K562 (cell line): Measurements from ENCODE around the gene ANKS1B. TPM values are rescaled to one million over a fixed set of nuclear protein-coding genes. Genes with fewer than 3 reads are reported as not detected.

Experiments used
- ATAC-seq: fragments of 200-7000 bp; cut with Tn5 transposase; 3 replicates; pipeline ENCODE4 v1.9.1; 2020; ENCODE audit warnings: moderate library complexity
- BruUV-seq: library from RNA; stranded (reverse); fragments of 400-500 nt; replicated peaks from 2 replicates; lab custom pipeline; 2021; lab: Mats Ljungman, UMichigan
- CTCF ChIA-PET: fragments of 300-600 bp; formaldehyde crosslinking; extraction: SDS; loops from one replicate; lab custom pipeline; 2021; ENCODE audit warnings: low intra/inter-chr PET ratio; lab: Yijun Ruan, JAX
- POLR2A ChIA-PET: fragments of 300-600, 350-650 bp; sonication (Branson Sonifier 250); formaldehyde crosslinking; extraction: SDS; loops from one replicate; lab custom pipeline; 2021; ENCODE audit warnings: antibody characterized with exemption, inconsistent platforms; lab: Yijun Ruan, JAX
- DNase-seq, 4 experiments: peaks; one replicate each; pipeline versions ENCODE4 v3.0.0 to v3.0.0-alpha.2; 2011 to 2018; ENCODE audit warnings: low spot score in 3 of 4, mixed read lengths in 3 of 4; ENCODE audit errors: extremely low read depth in 1 of 4
- FAIRE-seq: peaks from 2 replicates; lab custom pipeline; 2011; peaks lifted over from hg19 to GRCh38; lab: Jason Lieb, UNC
- H2AFZ ChIP-seq: 2 replicates; pipeline ENCODE4 v1.6.0; 2011; ENCODE audit warnings: low read depth, low read length, control low read depth, inconsistent platforms
- H3K27ac ChIP-seq: fragments of 200-600 bp; 3 replicates; pipeline ENCODE4 v1.8.0; 2011; ENCODE audit warnings: low read depth, mild to moderate bottlenecking, control low read depth, inconsistent platforms, low read length, moderate library complexity, mixed read lengths; ENCODE audit errors: extremely low read depth
- H3K27me3 ChIP-seq, 2 experiments: fragments of 300-600 bp in 1 of 2; 2 replicates in 1 of 2; 3 replicates in 1 of 2; pipeline versions ENCODE4 v1.6.0 to v1.8.0; 2011; ENCODE audit warnings: inconsistent platforms in 2 of 2, low read length in 2 of 2, mild to moderate bottlenecking in 1 of 2, mixed read lengths in 1 of 2, moderate library complexity in 1 of 2; ENCODE audit not compliant: control insufficient read depth in 2 of 2, insufficient read depth in 2 of 2
- H3K36me3 ChIP-seq: fragments of 300-600 bp; 3 replicates; pipeline ENCODE4 v1.8.0; 2011; ENCODE audit warnings: mild to moderate bottlenecking, low read length, inconsistent platforms; ENCODE audit not compliant: control insufficient read depth, insufficient read depth
- H3K4me1 ChIP-seq, 2 experiments: fragments of 200-600 bp in 1 of 2; replicated peaks in 1 of 2; 2 replicates in 1 of 2; 3 replicates in 1 of 2; pipeline versions ENCODE4 v1.5.1 to v1.8.0; 2011; ENCODE audit warnings: inconsistent platforms in 2 of 2, low read length in 2 of 2, mild to moderate bottlenecking in 1 of 2, mixed read lengths in 1 of 2, moderate library complexity in 1 of 2; ENCODE audit not compliant: control insufficient read depth in 2 of 2, insufficient read depth in 2 of 2
- H3K4me2 ChIP-seq: 2 replicates; pipeline ENCODE4 v1.6.1; 2011; ENCODE audit warnings: low read length, control low read depth, inconsistent platforms, mixed read lengths; ENCODE audit not compliant: insufficient read depth
- H3K4me3 ChIP-seq: fragments of 200-600 bp; sonication (generic), shearing (Covaris generic); 2 replicates; pipeline ENCODE4 v1.5.1; 2016; ENCODE audit warnings: control low read depth, inconsistent platforms
- H3K79me2 ChIP-seq: fragments of 200-600 bp; 3 replicates; pipeline ENCODE4 v1.8.0; 2011; ENCODE audit warnings: low read length, inconsistent platforms; ENCODE audit not compliant: control insufficient read depth, insufficient read depth
- H3K9ac ChIP-seq, 2 experiments: 2 replicates each; pipeline versions ENCODE4 v1.6.0 to v1.6.1; 2011; ENCODE audit warnings: low read depth in 2 of 2, low read length in 2 of 2, control low read depth in 1 of 2, inconsistent platforms in 1 of 2, mild to moderate bottlenecking in 1 of 2, mixed read lengths in 1 of 2; ENCODE audit not compliant: insufficient read depth in 1 of 2
- H3K9me1 ChIP-seq: one replicate; pipeline ENCODE4 v1.6.0; 2011; ENCODE audit warnings: inconsistent platforms, mild to moderate bottlenecking, low read length, moderate library complexity; ENCODE audit not compliant: control insufficient read depth, insufficient read depth
- H3K9me3 ChIP-seq: replicated peaks from 2 replicates; pipeline ENCODE4 v1.5.1; 2011; ENCODE audit warnings: low read depth, low read length, inconsistent platforms; ENCODE audit not compliant: control insufficient read depth, insufficient read depth
- H4K20me1 ChIP-seq: replicated peaks from 2 replicates; pipeline ENCODE4 v1.6.1; 2011; ENCODE audit warnings: low read length, inconsistent platforms, mixed read lengths; ENCODE audit not compliant: control insufficient read depth, insufficient read depth
- ARNT ChIP-seq, 2 experiments: fragments of 450-650 bp; IDR thresholded peaks; 2 replicates each; pipeline ENCODE4 v1.6.1; 2016; ENCODE audit warnings: mild to moderate bottlenecking in 1 of 2
- BDP1 ChIP-seq: IDR thresholded peaks from 3 replicates; pipeline ENCODE4 v1.6.1; 2011; ENCODE audit not compliant: insufficient read length, insufficient read depth
- CEBPG ChIP-seq, 3 experiments: fragments of 200-800 bp in 1 of 3; sonication (Bioruptor generic) in 1 of 3; sonication (generic) in 1 of 3; formaldehyde crosslinking in 1 of 3; IDR thresholded peaks in 2 of 3; conservative IDR thresholded peaks in 1 of 3; 2 replicates each; pipeline versions ENCODE4 v1.6.1 to v1.8.0; 2016 to 2022; ENCODE audit warnings: missing compliant biosample characterization in 2 of 3, missing genetic modification characterization in 2 of 3, mild to moderate bottlenecking in 1 of 3, missing genetic modification reagents in 1 of 3
- DMBX1 ChIP-seq: fragments of 250-450 bp; sonication (Bioruptor Pico); IDR thresholded peaks from 2 replicates; pipeline ENCODE4 v1.8.0; 2022; ENCODE audit warnings: inconsistent platforms, mild to moderate bottlenecking, moderate library complexity, borderline replicate concordance
- EP400 ChIP-seq: fragments of 450-650 bp; IDR thresholded peaks from 2 replicates; pipeline ENCODE4 v1.6.1; 2017; ENCODE audit warnings: antibody characterized with exemption, mild to moderate bottlenecking, moderate library complexity
- ETS1 ChIP-seq: conservative IDR thresholded peaks from 2 replicates; pipeline ENCODE4 v1.6.1; 2011; ENCODE audit warnings: low read depth, mild to moderate bottlenecking, low read length; ENCODE audit not compliant: control insufficient read depth
- MBD2 ChIP-seq: sonication (generic); IDR thresholded peaks from 2 replicates; pipeline ENCODE4 v1.6.1; 2016; ENCODE audit warnings: low read depth, borderline replicate concordance
- PHF21A ChIP-seq: fragments of 450-650 bp; IDR thresholded peaks from 2 replicates; pipeline ENCODE4 v1.6.1; 2017; ENCODE audit warnings: low read depth, borderline replicate concordance
- PKNOX1 ChIP-seq: fragments of 450-650 bp; IDR thresholded peaks from 2 replicates; pipeline ENCODE4 v1.6.1; 2016
- RAD21 ChIP-seq, 2 experiments: fragments of 250-450 bp in 1 of 2; fragments of 450-650 bp in 1 of 2; sonication (Bioruptor Pico) in 1 of 2; formaldehyde crosslinking in 1 of 2; IDR thresholded peaks in 1 of 2; conservative IDR thresholded peaks in 1 of 2; 2 replicates each; pipeline versions ENCODE4 v1.4.0 to v1.8.0; 2020 to 2022; ENCODE audit warnings: mild to moderate bottlenecking in 2 of 2, moderate library complexity in 1 of 2
- RBM25 ChIP-seq: fragments of 200-400 bp; formaldehyde crosslinking; IDR thresholded peaks from 2 replicates; pipeline ENCODE4 v1.6.1; 2018; ENCODE audit warnings: low read length, low read depth, moderate library complexity; ENCODE audit not compliant: severe bottlenecking
- SIN3A ChIP-seq, 2 experiments: fragments of 150-350 bp in 1 of 2; IDR thresholded peaks; 2 replicates each; pipeline ENCODE4 v1.6.1; 2011 to 2016; ENCODE audit warnings: borderline replicate concordance in 2 of 2, low read depth in 2 of 2, low read length in 2 of 2, mild to moderate bottlenecking in 2 of 2, moderate library complexity in 2 of 2; ENCODE audit not compliant: control insufficient read depth in 1 of 2
- SMARCA5 ChIP-seq: fragments of 450-650 bp; IDR thresholded peaks from 2 replicates; pipeline ENCODE4 v1.6.1; 2016
- SPI1 ChIP-seq: IDR thresholded peaks from 2 replicates; pipeline ENCODE4 v1.6.1; 2011; ENCODE audit warnings: low read depth, low read length, control low read depth, borderline replicate concordance
- STAT5A ChIP-seq: IDR thresholded peaks from 2 replicates; pipeline ENCODE4 v1.6.1; 2012; ENCODE audit warnings: low read length, inconsistent platforms, borderline replicate concordance
- TCF3 ChIP-seq: sonication (generic); formaldehyde crosslinking; IDR thresholded peaks from 2 replicates; pipeline ENCODE4 v1.4.0; 2020; ENCODE audit warnings: mild to moderate bottlenecking, missing genetic modification reagents
- ZNF431 ChIP-seq: sonication (generic); formaldehyde crosslinking; IDR thresholded peaks from 2 replicates; pipeline ENCODE4 v1.8.0; 2022; ENCODE audit warnings: mild to moderate bottlenecking, missing genetic modification reagents
- ZNF780A ChIP-seq: fragments of 250-450 bp; sonication (Bioruptor Pico); IDR thresholded peaks from 2 replicates; pipeline ENCODE4 v1.5.0; 2021; ENCODE audit warnings: mild to moderate bottlenecking
- WGBS: fragments of 100-300 bp; shearing (Covaris generic); methylation state at CpG from one replicate; pipeline ENCODE4 v1.1.6; 2016; ENCODE audit warnings: low coverage, mixed read lengths; ENCODE audit not compliant: insufficient coverage; ENCODE audit errors: missing lambda C conversion rate; 5-methylcytosine and 5-hydroxymethylcytosine counted together
- in situ Hi-C: fragments of 300-500 bp; cut with MboI; formaldehyde crosslinking; loops from 4 replicates; pipeline ENCODE4 v1.15.0; 2018; ENCODE audit warnings: inconsistent platforms, mixed read lengths
- intact Hi-C: fragments of 100-400 bp; cut with micrococcal nuclease; formaldehyde crosslinking; loops from 2 replicates; pipeline ENCODE4 v1.14.2; 2022
- polyA plus RNA-seq, 8 experiments: library from polyadenylated mRNA; depleted of rRNA in 4 of 8; stranded (reverse) in 5 of 8; unstranded in 3 of 8; fragments of >200 nt; fragmentation: Nextera tagmentation in 2 of 8; fragmentation: Illumina TruSeq in 1 of 8; extraction: Ambion mirVana in 2 of 8; extraction: Trizol in 1 of 8; gene quantifications; 2 replicates each; pipeline versions ENCODE4 v1.2.1 to v1.2.3, GENCODE V29; 2011 to 2014; ENCODE audit warnings: inconsistent platforms in 1 of 8, missing spikeins in 1 of 8
- total RNA-seq, 7 experiments: library from RNA; depleted of rRNA in 6 of 7; stranded (reverse); fragments of >200 nt in 6 of 7; fragmentation: Illumina TruSeq in 2 of 7; extraction: Trizol in 2 of 7; gene quantifications; 2 replicates each; pipeline versions ENCODE4 v1.2.1 to v1.2.3, GENCODE V29; 2011 to 2021; ENCODE audit warnings: low replicate concordance in 1 of 7
- TF ChIP-seq, protein P1 (sequence below), 2 experiments: fragments of 200-800 bp in 1 of 2; sonication (Bioruptor generic) in 1 of 2; sonication (generic) in 1 of 2; formaldehyde crosslinking in 1 of 2; IDR thresholded peaks in 1 of 2; conservative IDR thresholded peaks in 1 of 2; 2 replicates each; pipeline versions ENCODE4 v1.5.0 to v1.6.1; 2016 to 2020; ENCODE audit warnings: missing compliant biosample characterization in 1 of 2, missing genetic modification characterization in 1 of 2, missing genetic modification reagents in 1 of 2

ANKS1B gene
- total and polyA plus RNA-seq, 9 of the 15 experiments (the other 6 are each of a cell fraction or from before 2014, with no cell fraction given), result 0.04 to 0.47 (median 0.28) TPM; not detected in 4

DNA sequence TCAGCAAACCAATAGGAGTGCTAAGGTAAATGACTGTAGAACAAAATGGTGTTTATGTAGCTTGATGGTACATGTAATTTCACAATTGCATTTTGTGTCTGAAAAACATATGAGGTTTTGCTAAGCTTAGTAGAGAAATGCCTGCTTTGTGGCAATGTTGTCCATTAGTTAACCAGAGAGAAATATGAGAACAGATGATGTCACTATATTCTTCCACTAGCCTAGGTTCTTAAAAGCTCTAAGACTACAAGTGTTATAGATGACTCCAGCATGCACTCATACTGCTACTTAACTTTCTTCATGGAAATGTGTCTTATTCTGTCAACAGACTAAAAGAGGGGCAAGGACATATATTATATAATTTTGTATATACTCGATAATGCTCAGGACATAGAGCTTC, 1030.2 kb downstream of the ANKS1B start (continued):
- TF ChIP-seq PKNOX1 (no peak), ZNF431 (CRISPR knock-in tag) (no peak), SPI1 (no peak), SIN3A (IDR thresholded peaks at IDR 0.05; ENCODE audit: borderline replicate concordance in 2 of 2, control insufficient read depth in 1 of 2, low read depth in 2 of 2, low read length in 2 of 2) (no peak), ARNT (IDR thresholded peaks at IDR 0.05) (no peak), DMBX1 (no peak), SMARCA5 (no peak), RAD21 (CRISPR knock-in tag; conservative IDR thresholded peaks at IDR 0.05 in 1 of 2, IDR thresholded peaks at IDR 0.05 in 1 of 2) (no peak), ZNF780A (CRISPR knock-in tag) (no peak), TCF3 (CRISPR knock-in tag) (no peak)
- TF ChIP-seq, all 486 proteins: peak for 0

DNA sequence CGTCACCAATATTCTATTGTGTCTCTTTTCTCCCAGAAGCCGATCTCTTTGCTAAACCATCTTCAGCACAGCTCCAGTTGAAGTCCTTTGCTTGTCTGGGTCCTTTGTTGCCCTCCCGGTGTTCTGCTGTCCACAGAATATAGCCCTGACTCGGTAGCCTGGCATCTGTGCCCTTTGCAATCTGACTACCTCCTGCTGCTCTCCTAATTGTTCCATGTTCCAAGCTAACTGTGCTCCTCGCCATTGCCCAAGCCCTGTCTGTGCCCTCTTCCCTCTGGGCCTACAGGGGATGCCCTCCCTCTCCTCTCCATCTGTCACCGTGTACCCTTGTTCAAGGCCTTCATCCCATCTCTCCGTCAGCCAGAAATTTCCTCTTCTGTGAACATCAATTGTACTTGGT, 1033.3 kb downstream of the ANKS1B start:
- Histone ChIP-seq H3K9me3 (no peaks in the 10 kb centered on the region), H3K4me1 (no peaks in the 10 kb centered on the region), H4K20me1 (no peaks in the 10 kb centered on the region), H3K4me3 (no peak overlapping the region), H3K36me3 (no peaks in the 10 kb centered on the region), H3K79me2 (no peaks in the 10 kb centered on the region), H2AFZ (no peak overlapping the region), H3K4me2 (no peak overlapping the region), H3K9me1 (no peaks in the 10 kb centered on the region), H3K27me3 (no peaks in the 10 kb centered on the region), H3K9ac (no peak overlapping the region), H3K27ac (no peak overlapping the region)
- in situ Hi-C loops (no loop called here), intact Hi-C loops (no loop called here)
- BruUV-seq, result no TSS peak
- ChIA-PET CTCF (no interaction called here), POLR2A (no interaction called here)
- 1% methylated on average over 7 of the region's 7 CpGs for WGBS
- no peak for ATAC-seq
- no peak for DNase-seq
- FAIRE-seq, result no peak
- no peak for TF ChIP-seq ETS1
- no peak for TF ChIP-seq BDP1
- TF ChIP-seq, protein P1, sequence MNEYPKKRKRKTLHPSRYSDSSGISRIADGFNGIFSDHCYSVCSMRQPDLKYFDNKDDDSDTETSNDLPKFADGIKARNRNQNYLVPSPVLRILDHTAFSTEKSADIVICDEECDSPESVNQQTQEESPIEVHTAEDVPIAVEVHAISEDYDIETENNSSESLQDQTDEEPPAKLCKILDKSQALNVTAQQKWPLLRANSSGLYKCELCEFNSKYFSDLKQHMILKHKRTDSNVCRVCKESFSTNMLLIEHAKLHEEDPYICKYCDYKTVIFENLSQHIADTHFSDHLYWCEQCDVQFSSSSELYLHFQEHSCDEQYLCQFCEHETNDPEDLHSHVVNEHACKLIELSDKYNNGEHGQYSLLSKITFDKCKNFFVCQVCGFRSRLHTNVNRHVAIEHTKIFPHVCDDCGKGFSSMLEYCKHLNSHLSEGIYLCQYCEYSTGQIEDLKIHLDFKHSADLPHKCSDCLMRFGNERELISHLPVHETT (CRISPR knock-in tag; conservative IDR thresholded peaks at IDR 0.05 in 1 of 2, IDR thresholded peaks at IDR 0.05 in 1 of 2), result no peak
- no peak for TF ChIP-seq EP400
- TF ChIP-seq PHF21A, result no peak
- TF ChIP-seq MBD2, result no peak
- no peak for TF ChIP-seq STAT5A
- no peak for TF ChIP-seq RBM25
- no peak for TF ChIP-seq CEBPG (CRISPR knock-in tag; IDR thresholded peaks at IDR 0.05)
- no peak for TF ChIP-seq CEBPG (tag; conservative IDR thresholded peaks at IDR 0.05 in 1 of 2, IDR thresholded peaks at IDR 0.05 in 1 of 2)
